Measurements from ENCODE around the gene MON1A. TPM values are rescaled to one million over a fixed set of nuclear protein-coding genes. Genes with fewer than 3 reads are reported as not detected.
"Not testable (repeated sequence)": the region's sequence is repeated elsewhere in the genome, so short reads cannot be mapped to it uniquely, and the experiment has no call there.

MON1A gene, protein sequence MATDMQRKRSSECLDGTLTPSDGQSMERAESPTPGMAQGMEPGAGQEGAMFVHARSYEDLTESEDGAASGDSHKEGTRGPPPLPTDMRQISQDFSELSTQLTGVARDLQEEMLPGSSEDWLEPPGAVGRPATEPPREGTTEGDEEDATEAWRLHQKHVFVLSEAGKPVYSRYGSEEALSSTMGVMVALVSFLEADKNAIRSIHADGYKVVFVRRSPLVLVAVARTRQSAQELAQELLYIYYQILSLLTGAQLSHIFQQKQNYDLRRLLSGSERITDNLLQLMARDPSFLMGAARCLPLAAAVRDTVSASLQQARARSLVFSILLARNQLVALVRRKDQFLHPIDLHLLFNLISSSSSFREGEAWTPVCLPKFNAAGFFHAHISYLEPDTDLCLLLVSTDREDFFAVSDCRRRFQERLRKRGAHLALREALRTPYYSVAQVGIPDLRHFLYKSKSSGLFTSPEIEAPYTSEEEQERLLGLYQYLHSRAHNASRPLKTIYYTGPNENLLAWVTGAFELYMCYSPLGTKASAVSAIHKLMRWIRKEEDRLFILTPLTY
- total RNA-seq, result 14.6 and 16.3 TPM in 2 replicates

GRCh38 chr3:49929291-49930167, at the start of gene MON1A:
MON1A (minus strand) TSS chr3:49929811; CDS start chr3:49913346, 16,465 bp downstream.
- DNase-seq, result peak; percentile 94

DNA sequence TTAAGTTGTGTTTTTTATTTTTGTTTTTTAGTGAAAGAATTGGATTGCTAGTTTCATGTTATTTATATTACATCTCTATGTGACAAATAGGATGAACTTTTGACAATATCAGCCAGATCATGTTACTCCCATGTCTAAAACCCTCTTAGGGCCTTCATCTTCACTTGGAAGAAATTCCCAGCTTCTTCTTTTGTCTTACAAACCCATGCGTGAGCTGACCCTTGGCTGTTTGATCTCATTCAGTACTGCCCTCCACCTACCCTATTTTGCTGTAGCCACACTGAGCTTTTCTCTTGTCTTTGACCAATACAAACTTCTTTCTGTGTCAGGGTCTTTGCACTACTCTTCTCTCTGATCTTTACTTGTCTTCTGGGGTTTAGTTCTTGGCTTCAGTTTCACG, 47.3 kb upstream of the MON1A start:
- DNase-seq, result no peak

- DNase-seq, result no peak
Observed at GRCh38 chr3:49972656-49973055, 43.0 kb upstream of the MON1A start.

DNA sequence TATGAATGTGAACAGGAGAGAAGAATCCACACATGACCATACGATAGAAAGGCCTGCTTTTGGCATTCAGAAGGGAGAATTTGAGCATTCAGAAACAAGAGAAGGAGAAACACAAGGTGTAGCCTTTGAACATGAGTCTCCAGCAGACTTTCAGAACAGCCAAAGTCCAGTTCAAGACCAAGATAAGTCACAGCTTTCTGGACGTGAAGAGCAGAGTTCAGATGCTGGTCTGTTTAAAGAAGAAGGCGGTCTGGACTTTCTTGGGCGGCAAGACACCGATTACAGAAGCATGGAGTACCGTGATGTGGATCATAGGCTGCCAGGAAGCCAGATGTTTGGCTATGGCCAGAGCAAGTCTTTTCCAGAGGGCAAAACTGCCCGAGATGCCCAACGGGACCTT, 38.7 kb upstream of the MON1A start:
- no peak for DNase-seq

DNA sequence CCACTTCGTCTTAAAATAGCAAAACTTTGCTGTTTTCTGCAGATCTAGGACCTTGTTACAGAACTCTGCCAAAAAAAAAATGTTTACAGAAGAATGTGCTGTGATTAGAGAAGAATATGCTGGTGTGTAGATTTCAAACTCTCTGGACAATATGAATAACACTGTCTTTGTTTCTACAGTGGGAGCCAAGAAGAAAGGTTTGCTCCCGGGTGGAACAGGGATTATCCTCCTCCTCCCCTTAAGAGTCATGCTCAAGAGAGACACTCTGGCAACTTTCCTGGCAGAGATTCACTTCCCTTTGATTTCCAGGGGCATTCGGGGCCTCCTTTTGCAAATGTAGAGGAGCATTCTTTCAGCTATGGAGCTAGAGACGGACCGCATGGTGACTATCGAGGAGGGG, 37.7 kb upstream of the MON1A start:
- DNase-seq, result no peak

DNA sequence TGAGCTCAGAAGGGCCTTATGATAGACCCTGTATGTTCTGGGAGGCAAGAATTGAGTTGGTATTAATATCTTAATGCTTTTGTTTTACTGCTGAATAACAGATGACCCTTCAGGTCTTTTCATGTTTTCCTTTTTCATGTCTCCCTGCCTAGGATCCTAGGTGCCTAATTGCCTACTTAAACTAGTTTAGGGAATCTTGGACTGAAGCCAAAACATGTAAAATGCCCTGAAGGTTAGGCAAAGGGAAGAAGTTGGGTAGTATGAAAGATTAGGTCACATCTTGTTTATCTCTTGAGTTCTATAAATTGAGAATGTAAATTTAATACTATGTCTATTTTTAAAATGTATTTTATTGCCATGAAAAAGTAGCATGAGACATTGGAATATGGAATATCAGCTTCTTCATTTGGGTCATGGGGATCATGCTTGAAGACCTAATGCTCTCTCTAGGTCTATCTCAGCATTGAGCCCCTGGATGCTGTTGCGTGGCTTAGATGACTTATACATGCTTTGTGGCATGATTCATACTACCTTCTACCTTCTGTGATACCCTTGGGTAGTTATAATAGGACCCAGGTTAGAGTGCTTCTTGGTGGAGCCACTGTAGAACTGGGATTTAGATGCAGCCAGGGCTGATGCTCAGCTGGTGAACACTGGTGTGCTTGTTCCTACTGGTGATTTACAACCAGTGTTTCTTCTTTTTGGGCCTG, 36.8 kb upstream of the MON1A start:
- no peak for DNase-seq

DNA sequence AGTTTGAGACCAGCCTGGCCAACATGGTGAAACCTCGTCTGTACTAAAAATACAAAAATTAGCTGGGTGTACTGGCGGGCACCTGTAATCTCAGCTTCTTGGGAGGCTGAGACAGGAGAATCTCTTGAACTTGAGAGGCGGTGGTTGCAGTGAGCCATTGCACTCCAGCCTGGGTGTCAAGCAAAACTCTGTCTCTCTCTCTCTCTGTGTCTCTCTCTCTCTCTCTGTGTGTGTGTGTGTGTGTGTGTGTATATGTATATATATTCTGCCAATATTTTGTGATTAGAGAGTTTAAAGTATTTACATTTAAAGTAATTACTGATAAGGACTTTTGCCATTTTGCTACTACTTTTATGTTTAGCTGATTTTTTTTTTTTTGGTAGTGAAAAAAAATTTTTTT, 26.0 kb upstream of the MON1A start:
- no peak for DNase-seq

DNA sequence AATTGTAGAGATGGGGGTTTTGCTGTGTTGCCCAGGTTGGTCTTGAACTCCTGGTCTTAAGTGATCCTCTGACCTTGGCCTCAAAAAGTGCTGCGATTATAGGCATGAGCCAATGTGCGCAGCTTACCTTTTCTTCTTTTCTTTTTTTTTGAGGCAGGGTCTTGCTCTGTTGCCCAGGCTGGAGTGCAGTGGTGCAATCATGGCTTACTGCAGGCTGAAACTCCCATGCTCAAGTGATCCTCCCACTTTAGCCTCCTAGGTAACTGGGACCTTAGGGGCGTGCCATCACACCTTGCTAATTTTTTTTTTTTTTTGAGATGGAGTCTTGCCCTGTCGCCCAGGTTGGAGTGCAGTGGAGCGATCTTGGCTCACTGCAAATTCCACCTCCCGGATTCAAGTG, 23.3 kb upstream of the MON1A start:
- no peak for DNase-seq

GRCh38 chr3:49942651-49943050, 13.0 kb upstream of the MON1A start:
- no peak for DNase-seq

DNA sequence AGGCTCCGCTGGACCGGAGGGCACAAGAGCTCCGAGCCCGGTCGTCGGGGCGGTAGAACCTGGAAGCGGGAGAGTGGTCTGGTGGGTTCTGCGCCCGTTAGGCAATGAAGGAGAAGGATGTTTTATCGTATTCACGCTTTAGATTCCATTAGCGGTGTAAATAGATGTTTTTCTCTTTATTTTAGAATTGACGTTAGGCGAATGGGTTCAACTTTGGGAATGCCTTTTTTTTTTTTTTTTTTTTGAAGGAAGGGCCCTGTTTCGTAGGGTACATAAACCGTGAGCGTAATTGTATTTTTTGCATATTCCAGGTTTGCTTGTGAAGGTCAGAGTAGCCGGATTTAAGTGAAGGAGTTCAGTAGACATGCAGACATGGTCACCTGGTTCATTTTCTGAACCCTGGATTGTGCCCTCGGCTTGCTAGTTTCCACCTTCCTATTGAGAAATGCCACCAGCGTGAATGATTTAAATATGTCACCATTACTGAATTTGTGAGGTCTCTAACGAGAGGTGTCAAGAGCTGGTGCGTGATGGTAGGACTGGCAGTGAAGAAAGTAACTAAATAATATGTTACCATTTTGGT, 11.1 kb upstream of the MON1A start:
- peak; percentile 7 for DNase-seq

DNA sequence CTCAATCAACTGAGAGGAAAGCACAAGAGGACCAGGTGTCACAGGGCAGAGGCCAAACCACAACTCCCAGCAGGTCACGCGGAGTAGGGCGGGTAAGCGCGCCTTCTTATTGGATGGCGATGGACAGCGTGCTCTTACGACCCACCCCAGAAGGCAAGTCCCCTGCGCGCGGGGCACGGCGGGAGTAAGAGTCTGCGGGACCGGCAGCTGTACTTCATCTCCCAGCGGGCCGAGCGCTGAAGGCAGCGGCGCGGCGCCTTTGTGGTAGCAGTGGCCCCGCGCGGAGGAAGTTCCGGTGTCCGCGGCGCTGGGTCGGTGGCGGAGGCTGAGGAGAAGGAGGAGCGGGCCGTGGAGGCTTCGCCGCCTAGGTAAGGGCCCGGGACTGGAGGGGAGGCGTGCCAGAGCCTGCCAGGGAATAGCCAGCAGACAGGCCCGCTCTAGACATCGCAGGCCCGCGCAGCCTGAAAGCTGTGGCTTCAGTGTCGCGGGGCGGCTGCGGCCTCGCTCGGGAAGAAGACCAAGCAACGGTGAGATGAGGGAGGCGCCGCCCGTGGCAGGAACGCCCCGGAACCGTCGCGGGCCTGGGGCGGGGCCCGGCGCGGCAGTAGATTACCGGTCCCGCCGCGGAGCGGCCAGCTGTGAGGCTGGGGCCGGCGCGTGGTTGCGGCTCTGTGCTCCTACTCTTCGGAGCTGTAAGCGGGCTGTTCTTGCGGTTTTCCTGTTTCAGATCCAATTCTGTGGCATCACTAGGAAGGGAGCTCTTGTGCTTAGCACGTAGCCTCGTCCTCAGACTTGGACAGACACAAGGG, 10.5 kb upstream of the MON1A start, which contains the start of gene RBM6:
RBM6 (plus strand) TSS at position 293 of the 809 bp plus-strand sequence. CDS start 22,492 bp downstream, outside the sequence.
- DNase-seq, result peak; percentile 99

DNA sequence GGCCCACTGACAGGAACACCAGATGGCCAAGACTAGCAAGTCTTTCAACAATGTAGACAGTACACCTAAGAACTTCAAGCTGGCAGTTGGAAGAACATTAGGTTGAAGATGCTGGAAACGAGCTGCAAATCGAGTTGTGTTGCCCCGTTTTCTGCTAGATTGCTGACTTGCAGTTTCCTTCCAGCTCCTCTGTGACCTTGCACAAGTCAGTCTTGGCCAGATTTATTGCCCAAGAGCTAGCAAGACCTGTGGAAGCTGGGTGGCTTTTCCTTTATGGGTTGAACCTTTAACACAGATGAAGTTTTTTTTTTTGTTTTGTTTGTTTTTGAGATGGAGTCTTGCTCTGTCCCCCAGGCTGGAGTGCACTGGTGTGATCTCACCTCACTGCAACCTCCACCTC, 7.5 kb upstream of the MON1A start:
- DNase-seq, result no peak

GRCh38 chr3:49932281-49932680, 2.7 kb upstream of the MON1A start:
- DNase-seq, result not testable (repeated sequence)

DNA sequence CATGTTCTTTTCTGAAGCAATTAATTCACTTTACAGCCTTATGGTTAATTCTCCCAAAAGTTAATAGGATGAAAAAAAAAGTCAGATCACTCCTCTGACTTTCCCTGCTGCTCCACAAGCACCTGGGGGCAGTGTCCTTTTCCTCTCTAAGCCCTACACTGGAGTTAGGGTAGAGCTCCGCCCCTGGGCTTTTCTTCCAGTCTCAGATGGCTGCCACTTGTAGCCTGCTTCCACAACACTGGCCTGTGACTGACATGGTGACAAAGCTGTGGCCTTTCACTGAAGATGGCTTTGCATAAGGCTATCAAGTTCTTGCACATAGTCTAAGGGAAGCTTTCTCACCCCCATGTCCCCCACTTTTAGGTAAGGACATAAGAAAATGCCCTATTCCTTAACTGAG, 1.3 kb upstream of the MON1A start:
- DNase-seq, result no peak

GRCh38 chr3:49930168-49930690, 618 bp upstream of the MON1A start:
- DNase-seq, result no peak

- DNase-seq, result no peak
Observed at GRCh38 chr3:49928481-49929017, 1.1 kb downstream of the MON1A start.

- no peak for DNase-seq
Observed at GRCh38 chr3:49927798-49928197, 1.8 kb downstream of the MON1A start.

DNA sequence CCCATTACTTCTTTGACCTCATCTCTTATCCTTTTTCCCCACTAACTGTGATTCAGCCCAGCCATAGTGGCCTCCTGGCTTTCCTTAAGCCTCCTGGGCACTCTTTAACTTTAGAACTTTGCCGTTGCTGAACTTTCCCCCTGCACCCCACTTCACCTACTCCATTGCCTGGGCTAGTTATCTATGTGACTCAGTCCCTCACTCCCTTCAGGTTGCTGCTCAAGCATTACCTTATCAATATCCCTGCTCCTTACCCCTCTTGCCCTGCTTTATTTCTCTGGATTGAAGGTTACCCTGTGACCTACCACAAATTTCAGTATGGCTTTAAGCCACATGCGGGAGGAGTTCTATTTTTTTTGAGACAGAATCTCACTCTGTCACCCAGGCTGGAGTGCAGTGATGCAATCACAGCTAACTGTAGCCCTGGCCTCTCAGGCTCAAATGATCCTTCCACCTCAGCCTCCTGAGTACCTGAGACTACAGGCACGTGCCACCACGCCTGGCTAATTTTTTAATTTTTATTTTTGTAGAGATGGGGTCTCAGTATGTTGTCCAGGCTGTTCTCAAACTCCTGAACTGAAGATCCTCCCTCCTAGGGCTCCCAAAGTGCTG, 3.4 kb downstream of the MON1A start:
- no peak for DNase-seq

DNA sequence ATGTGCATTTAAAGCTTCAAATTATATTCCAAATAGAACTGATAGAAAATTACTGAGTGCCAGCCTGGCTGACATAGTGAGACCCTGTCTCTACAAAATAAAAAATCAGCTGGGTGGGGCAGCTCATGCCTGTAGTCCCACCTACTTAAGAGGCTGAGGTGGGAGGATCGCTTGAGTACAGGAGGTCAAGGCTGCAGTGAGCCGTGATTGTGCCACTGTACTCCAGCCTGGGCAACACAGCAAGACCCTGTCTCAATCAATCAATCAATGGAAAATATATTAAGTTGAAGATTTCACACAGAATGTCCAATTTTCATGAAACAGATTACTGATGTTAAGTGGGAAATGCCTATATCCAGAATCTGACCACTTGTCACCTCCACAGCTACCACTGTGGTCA, 4.1 kb downstream of the MON1A start:
- no peak for DNase-seq

- DNase-seq, result peak; percentile 62
Observed at GRCh38 chr3:49924683-49925082, 4.9 kb downstream of the MON1A start.
